Endodermal cell (in vitro differentiated cells): ENCODE measurements around the gene FCRL6. TPM values are rescaled to one million over a fixed set of nuclear protein-coding genes. Genes with fewer than 3 reads are reported as not detected.

Experiments used
- DNase-seq: peaks from one replicate; pipeline ENCODE4 v3.0.0-alpha.2; 2017
- H3K27ac ChIP-seq: 2 replicates; pipeline ENCODE4 v1.5.1; 2013; ENCODE audit warnings: mild to moderate bottlenecking, low read depth, low read length, moderate library complexity
- H3K27me3 ChIP-seq: 2 replicates; pipeline ENCODE4 v1.6.1; 2013; ENCODE audit warnings: mild to moderate bottlenecking, low read length, moderate library complexity; ENCODE audit not compliant: insufficient read depth, control insufficient read depth, poor library complexity, severe bottlenecking
- H3K36me3 ChIP-seq: 2 replicates; pipeline ENCODE4 v1.7.0; 2013; ENCODE audit warnings: mild to moderate bottlenecking, low read length, moderate library complexity; ENCODE audit not compliant: control insufficient read depth, insufficient read depth
- H3K4me1 ChIP-seq: one replicate; pipeline ENCODE4 v1.7.0; 2013; ENCODE audit warnings: low read length; ENCODE audit not compliant: control insufficient read depth, insufficient read depth
- H3K4me3 ChIP-seq: 2 replicates; pipeline ENCODE4 v1.5.1; 2013; ENCODE audit warnings: mild to moderate bottlenecking, low read length, moderate library complexity
- H3K9ac ChIP-seq: 2 replicates; pipeline ENCODE4 v1.6.1; 2013; ENCODE audit warnings: mild to moderate bottlenecking, low read length, moderate library complexity; ENCODE audit not compliant: poor library complexity, severe bottlenecking; ENCODE audit errors: extremely low read depth
- H3K9me3 ChIP-seq: 2 replicates; pipeline ENCODE4 v1.6.1; 2013; ENCODE audit warnings: mild to moderate bottlenecking, low read length, moderate library complexity; ENCODE audit not compliant: control insufficient read depth
- H3K27ac Mint-ChIP-seq: 2 replicates; pipeline ENCODE4 v1.8.0; 2020; ENCODE audit warnings: mixed read lengths
- H3K27me3 Mint-ChIP-seq: 2 replicates; pipeline ENCODE4 v1.8.0; 2021; ENCODE audit warnings: mild to moderate bottlenecking, mixed read lengths; ENCODE audit not compliant: insufficient read depth
- H3K36me3 Mint-ChIP-seq: 2 replicates; pipeline ENCODE4 v1.8.0; 2020; ENCODE audit warnings: low read depth, mixed read lengths
- H3K4me1 Mint-ChIP-seq: 2 replicates; pipeline ENCODE4 v1.8.0; 2020; ENCODE audit warnings: mixed read lengths
- H3K4me3 Mint-ChIP-seq: 2 replicates; pipeline ENCODE4 v1.8.0; 2020; ENCODE audit warnings: mild to moderate bottlenecking, moderate library complexity, mixed read lengths
- H3K9me3 Mint-ChIP-seq: 2 replicates; pipeline ENCODE4 v1.8.0; 2020; ENCODE audit warnings: mild to moderate bottlenecking, mixed read lengths
- WGBS, 2 experiments: methylation state at CpG; one replicate each; pipeline versions ENCODE4 v1.1.5 to v1.1.7; 2013; ENCODE audit warnings: missing lambda C conversion rate in 2 of 2, mixed read lengths in 1 of 2; ENCODE audit not compliant: insufficient coverage in 1 of 2, insufficient read length in 1 of 2; 5-methylcytosine and 5-hydroxymethylcytosine counted together
- total RNA-seq, 2 donors: library from RNA; stranded (reverse); fragmentation: NEBNext Ultra II Directional in 1 of 2; extraction: Animal tissue kit (Norgen Biotek cat#: 25700) in 1 of 2; gene quantifications; 2 replicates in 1 of 2; 3 replicates in 1 of 2; pipeline ENCODE4 v1.2.1, GENCODE V29; 2021
- TF ChIP-seq, protein P1 (sequence below): fragments of 200-600 bp; sonication (generic); conservative IDR thresholded peaks from 2 replicates; pipeline ENCODE4 v1.5.0; 2021; ENCODE audit warnings: antibody characterized with exemption, mild to moderate bottlenecking

FCRL6 gene
- total RNA-seq, 2 donors from 2014 or later, result not detected

DNA sequence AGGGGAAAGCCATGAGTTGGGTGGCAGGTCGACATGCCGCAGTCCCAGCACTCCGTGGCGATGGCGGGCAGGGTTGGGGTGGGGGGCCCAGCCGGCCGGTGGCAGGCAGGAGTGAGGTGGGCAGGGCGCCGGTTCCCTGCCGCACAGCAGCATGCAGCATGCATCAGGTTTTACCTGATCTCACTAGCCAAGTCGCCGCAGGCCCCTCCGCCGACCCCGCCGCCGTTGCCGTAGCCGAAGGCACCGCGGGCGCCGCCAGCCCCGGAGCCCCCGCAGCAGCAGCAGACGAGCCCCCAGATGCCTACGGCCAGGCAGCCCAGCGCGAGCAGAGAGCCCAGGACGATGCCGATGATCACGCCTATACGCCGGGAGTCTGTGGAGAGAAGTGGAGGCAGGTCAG is 53.5 kb downstream of the FCRL6 start:
- H3K4me3 Mint-ChIP-seq, result no peak overlapping the region

DNA sequence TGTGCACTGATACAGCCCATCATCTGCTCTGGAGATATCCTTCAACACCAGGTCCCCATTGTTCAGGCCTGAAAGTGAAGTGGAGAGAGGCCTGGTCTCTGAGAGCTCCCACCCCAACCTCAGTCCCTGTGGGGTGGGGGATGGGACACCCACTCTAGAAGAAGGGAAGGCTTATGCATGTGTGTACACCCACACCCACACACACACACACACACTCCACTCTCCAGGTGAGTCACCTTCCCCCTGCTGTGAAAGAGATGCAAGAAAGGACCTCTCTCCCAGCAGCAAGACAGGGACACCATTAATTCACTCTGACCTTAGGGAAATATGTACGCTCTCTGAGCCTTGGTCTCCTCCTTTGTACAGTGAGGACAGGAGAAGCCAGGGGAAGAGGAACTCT is 54.4 kb downstream of the FCRL6 start:
- Mint-ChIP-seq H3K9me3 (no peaks in the 10 kb centered on the region), H3K36me3 (no peaks in the 10 kb centered on the region), H3K27ac (no peak overlapping the region), H3K4me1 (peaks cover 9% of the 10 kb centered on the region), H3K4me3 (no peak overlapping the region), H3K27me3 (peaks cover 48% of the 10 kb centered on the region)
- H3K9me3 ChIP-seq, result no peaks in the 10 kb centered on the region
- no peak overlapping the region for H3K9ac ChIP-seq
- DNase-seq, result no peak
- peaks cover 2% of the 10 kb centered on the region for H3K4me1 ChIP-seq
- no peaks in the 10 kb centered on the region for H3K36me3 ChIP-seq
- 94% methylated on average over 1 of the region's 1 CpG; no CpG with 5 or more reads in 1 of the 2 experiments for WGBS, 2 experiments
- TF ChIP-seq, protein P1, sequence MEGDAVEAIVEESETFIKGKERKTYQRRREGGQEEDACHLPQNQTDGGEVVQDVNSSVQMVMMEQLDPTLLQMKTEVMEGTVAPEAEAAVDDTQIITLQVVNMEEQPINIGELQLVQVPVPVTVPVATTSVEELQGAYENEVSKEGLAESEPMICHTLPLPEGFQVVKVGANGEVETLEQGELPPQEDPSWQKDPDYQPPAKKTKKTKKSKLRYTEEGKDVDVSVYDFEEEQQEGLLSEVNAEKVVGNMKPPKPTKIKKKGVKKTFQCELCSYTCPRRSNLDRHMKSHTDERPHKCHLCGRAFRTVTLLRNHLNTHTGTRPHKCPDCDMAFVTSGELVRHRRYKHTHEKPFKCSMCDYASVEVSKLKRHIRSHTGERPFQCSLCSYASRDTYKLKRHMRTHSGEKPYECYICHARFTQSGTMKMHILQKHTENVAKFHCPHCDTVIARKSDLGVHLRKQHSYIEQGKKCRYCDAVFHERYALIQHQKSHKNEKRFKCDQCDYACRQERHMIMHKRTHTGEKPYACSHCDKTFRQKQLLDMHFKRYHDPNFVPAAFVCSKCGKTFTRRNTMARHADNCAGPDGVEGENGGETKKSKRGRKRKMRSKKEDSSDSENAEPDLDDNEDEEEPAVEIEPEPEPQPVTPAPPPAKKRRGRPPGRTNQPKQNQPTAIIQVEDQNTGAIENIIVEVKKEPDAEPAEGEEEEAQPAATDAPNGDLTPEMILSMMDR, result no peak
- H3K27me3 ChIP-seq, result peaks cover 30% of the 10 kb centered on the region
- H3K27ac ChIP-seq, result no peak overlapping the region
- H3K4me3 ChIP-seq, result no peak overlapping the region

More for the DNA sequence above, 53.5 kb downstream of the FCRL6 start:
- TF ChIP-seq, protein P1, result no peak
- H3K9ac ChIP-seq, result no peak overlapping the region
- Mint-ChIP-seq H3K27ac (no peak overlapping the region), H3K4me1 (peaks cover 9% of the 10 kb centered on the region), H3K9me3 (no peaks in the 10 kb centered on the region), H3K36me3 (no peaks in the 10 kb centered on the region), H3K27me3 (peaks cover 47% of the 10 kb centered on the region)
- H3K27ac ChIP-seq, result no peak overlapping the region
- peaks cover 27% of the 10 kb centered on the region for H3K27me3 ChIP-seq
- peaks cover 2% of the 10 kb centered on the region for H3K4me1 ChIP-seq
- H3K4me3 ChIP-seq, result no peak overlapping the region
- 95 to 96% methylated on average over 23 to 34 of the region's 34 CpGs for WGBS, 2 experiments
- no peak for DNase-seq
- no peaks in the 10 kb centered on the region for H3K36me3 ChIP-seq
- H3K9me3 ChIP-seq, result no peaks in the 10 kb centered on the region

DNA sequence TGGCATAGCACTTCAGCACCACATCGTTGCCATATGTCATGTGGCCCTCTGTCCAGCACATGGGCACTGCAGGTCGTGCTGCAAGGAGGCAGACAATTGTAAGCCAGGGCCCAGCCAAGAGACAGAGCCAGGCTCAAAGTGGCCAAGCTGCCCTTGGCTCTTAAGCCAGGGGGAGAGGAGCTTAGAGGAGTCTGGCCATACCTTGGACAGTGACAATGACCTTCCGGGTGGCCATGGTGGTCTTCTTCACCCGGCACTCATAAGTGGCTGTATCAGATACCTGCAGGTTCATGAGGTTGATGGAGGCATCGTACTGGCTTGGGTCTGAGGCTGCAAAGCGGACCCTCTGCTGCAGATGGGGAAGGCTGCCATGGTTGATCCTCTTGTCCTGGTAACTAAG is 55.7 kb downstream of the FCRL6 start:
- no peaks in the 10 kb centered on the region for H3K4me1 ChIP-seq
- Mint-ChIP-seq H3K27ac (no peak overlapping the region), H3K4me1 (peaks cover 9% of the 10 kb centered on the region), H3K9me3 (no peaks in the 10 kb centered on the region), H3K36me3 (no peaks in the 10 kb centered on the region), H3K4me3 (no peak overlapping the region), H3K27me3 (peaks cover 53% of the 10 kb centered on the region)
- no peak overlapping the region for H3K9ac ChIP-seq
- no peaks in the 10 kb centered on the region for H3K9me3 ChIP-seq
- H3K4me3 ChIP-seq, result no peak overlapping the region
- no peak for DNase-seq
- H3K27me3 ChIP-seq, result peaks cover 34% of the 10 kb centered on the region
- TF ChIP-seq, protein P1, result no peak
- 92 to 96% methylated on average over 5 to 6 of the region's 6 CpGs for WGBS, 2 experiments
- no peak overlapping the region for H3K27ac ChIP-seq
- no peaks in the 10 kb centered on the region for H3K36me3 ChIP-seq
